HepG2 (cell line): ENCODE results near the gene BSN. TPM values are rescaled to one million over a fixed set of nuclear protein-coding genes. Genes with fewer than 3 reads are reported as not detected.

Experiments used
- ATAC-seq: fragments of 200-7000 bp; cut with Tn5 transposase; 3 replicates; pipeline ENCODE4 v1.9.1; 2020; ENCODE audit warnings: mild to moderate bottlenecking, moderate library complexity
- BruUV-seq: library from RNA; stranded (reverse); fragments of 400-500 nt; replicated peaks from 2 replicates; lab custom pipeline; 2021; lab: Mats Ljungman, UMichigan
- CTCF ChIA-PET: fragments of 300-600 bp; formaldehyde crosslinking; extraction: SDS; loops from one replicate; lab custom pipeline; 2021; ENCODE audit warnings: low total read pairs, inconsistent platforms, low intra/inter-chr PET ratio; lab: Yijun Ruan, JAX
- POLR2A ChIA-PET: fragments of 350-600 bp; sonication (Branson Sonifier 250); formaldehyde crosslinking; loops from one replicate; lab custom pipeline; 2020; ENCODE audit warnings: antibody characterized with exemption, inconsistent platforms; lab: Yijun Ruan, JAX
- DNase-seq: peaks from one replicate; pipeline ENCODE4 v3.0.0-alpha.2; 2015; ENCODE audit warnings: low spot score
- FAIRE-seq: peaks from 3 replicates; lab custom pipeline; 2011; peaks lifted over from hg19 to GRCh38; lab: Jason Lieb, UNC
- H2AFZ ChIP-seq: one replicate; pipeline ENCODE4 v1.6.1; 2011; ENCODE audit warnings: low read length, inconsistent platforms
- H3K27ac ChIP-seq: fragments of 300-600 bp; 3 replicates; pipeline ENCODE4 v1.8.0; 2011; ENCODE audit warnings: mixed run types, mild to moderate bottlenecking, mixed read lengths, low read length, inconsistent platforms; ENCODE audit not compliant: insufficient read depth; ENCODE audit errors: extremely low read length
- H3K27me3 ChIP-seq, 2 experiments: fragments of 200-600 bp in 1 of 2; 2 replicates in 1 of 2; 3 replicates in 1 of 2; pipeline versions ENCODE4 v1.6.0 to v1.8.0; 2011; ENCODE audit warnings: low read length in 2 of 2, mild to moderate bottlenecking in 2 of 2, moderate library complexity in 2 of 2, inconsistent platforms in 1 of 2; ENCODE audit not compliant: insufficient read depth in 2 of 2, control insufficient read depth in 1 of 2
- H3K36me3 ChIP-seq, 2 experiments: fragments of 200-600 bp in 1 of 2; replicated peaks in 1 of 2; 2 replicates in 1 of 2; 3 replicates in 1 of 2; pipeline versions ENCODE4 v1.5.1 to v1.8.0; 2011; ENCODE audit warnings: low read length in 2 of 2, inconsistent platforms in 1 of 2; ENCODE audit not compliant: insufficient read depth in 2 of 2, control insufficient read depth in 1 of 2
- H3K4me1 ChIP-seq: 2 replicates; pipeline ENCODE4 v1.5.1; 2012; ENCODE audit warnings: low read length, inconsistent platforms; ENCODE audit not compliant: insufficient read depth
- H3K4me2 ChIP-seq: 2 replicates; pipeline ENCODE4 v1.6.0; 2011; ENCODE audit warnings: low read depth, low read length, inconsistent platforms
- H3K4me3 ChIP-seq, 3 experiments: fragments of 200-600 bp in 1 of 3; sonication (generic), shearing (Covaris generic) in 1 of 3; replicated peaks in 1 of 3; 2 replicates each; pipeline ENCODE4 v1.5.1; 2011 to 2016; ENCODE audit warnings: low read length in 3 of 3, inconsistent platforms in 2 of 3, low read depth in 2 of 3, mild to moderate bottlenecking in 2 of 3, control low read depth in 1 of 3, mixed read lengths in 1 of 3; ENCODE audit not compliant: insufficient read depth in 1 of 3
- H3K79me2 ChIP-seq: one replicate; pipeline ENCODE4 v1.6.1; 2011; ENCODE audit warnings: low read length, inconsistent platforms; ENCODE audit not compliant: insufficient read depth
- H3K9ac ChIP-seq: 2 replicates; pipeline ENCODE4 v1.6.0; 2011; ENCODE audit warnings: mild to moderate bottlenecking, low read depth, low read length, inconsistent platforms; ENCODE audit not compliant: insufficient read depth
- H3K9me3 ChIP-seq: 2 replicates; pipeline ENCODE4 v1.5.1; 2012; ENCODE audit warnings: mild to moderate bottlenecking, low read length
- H4K20me1 ChIP-seq: 2 replicates; pipeline ENCODE4 v1.6.0; 2011; ENCODE audit warnings: inconsistent platforms, mild to moderate bottlenecking, low read length, moderate library complexity; ENCODE audit not compliant: insufficient read depth
- ARID4A ChIP-seq: sonication (generic); formaldehyde crosslinking; IDR thresholded peaks from 2 replicates; pipeline ENCODE4 v1.5.0; 2020; ENCODE audit warnings: mild to moderate bottlenecking, missing genetic modification reagents, borderline replicate concordance
- CAMTA2 ChIP-seq: sonication (generic); formaldehyde crosslinking; IDR thresholded peaks from 2 replicates; pipeline ENCODE4 v1.4.0; 2020; ENCODE audit warnings: mild to moderate bottlenecking, missing genetic modification reagents, borderline replicate concordance
- FOXA1 ChIP-seq, 2 experiments: fragments of 450-650 bp in 1 of 2; sonication (generic) in 1 of 2; formaldehyde crosslinking in 1 of 2; IDR thresholded peaks; 2 replicates each; pipeline versions ENCODE4 v1.4.0 to v1.6.1; 2016 to 2020; ENCODE audit warnings: missing genetic modification reagents in 1 of 2
- HNRNPK ChIP-seq: fragments of 200-400 bp; formaldehyde crosslinking; IDR thresholded peaks from 2 replicates; pipeline ENCODE4 v1.6.1; 2018; ENCODE audit warnings: low read length, low read depth, moderate library complexity, mild to moderate bottlenecking; ENCODE audit not compliant: poor library complexity, severe bottlenecking
- IRF2 ChIP-seq: IDR thresholded peaks from 2 replicates; pipeline ENCODE4 v1.6.1; 2018; ENCODE audit warnings: missing genetic modification reagents, missing compliant biosample characterization
- MEF2D ChIP-seq: sonication (generic); formaldehyde crosslinking; IDR thresholded peaks from 2 replicates; pipeline ENCODE4 v1.5.1; 2020; ENCODE audit warnings: mild to moderate bottlenecking, missing genetic modification reagents
- NFIB ChIP-seq: sonication (generic); formaldehyde crosslinking; IDR thresholded peaks from 2 replicates; pipeline ENCODE4 v1.9.0; 2021; ENCODE audit warnings: missing genetic modification reagents, mild to moderate bottlenecking, borderline replicate concordance
- PHF8 ChIP-seq: sonication (generic); formaldehyde crosslinking; IDR thresholded peaks from 2 replicates; pipeline ENCODE4 v1.5.0; 2020; ENCODE audit warnings: missing genetic modification reagents
- POGZ ChIP-seq: sonication (generic); formaldehyde crosslinking; IDR thresholded peaks from 2 replicates; pipeline ENCODE4 v1.4.0; 2020; ENCODE audit warnings: mild to moderate bottlenecking, missing genetic modification reagents
- REST ChIP-seq, 2 experiments: IDR thresholded peaks; 2 replicates each; pipeline ENCODE4 v1.6.1; 2011 to 2012; ENCODE audit warnings: low read length in 2 of 2, borderline replicate concordance in 1 of 2, low read depth in 1 of 2, mild to moderate bottlenecking in 1 of 2, moderate library complexity in 1 of 2
- ZBTB37 ChIP-seq: sonication (generic); formaldehyde crosslinking; IDR thresholded peaks from 2 replicates; pipeline ENCODE4 v1.4.0; 2020; ENCODE audit warnings: mild to moderate bottlenecking, missing genetic modification reagents
- ZBTB7B ChIP-seq: sonication (generic); formaldehyde crosslinking; IDR thresholded peaks from 2 replicates; pipeline ENCODE4 v1.4.0; 2020; ENCODE audit warnings: missing genetic modification reagents
- ZNF34 ChIP-seq: sonication (generic); formaldehyde crosslinking; IDR thresholded peaks from 2 replicates; pipeline ENCODE4 v1.4.0; 2020; ENCODE audit warnings: mild to moderate bottlenecking, missing genetic modification reagents, borderline replicate concordance
- ZNF615 ChIP-seq: sonication (generic); formaldehyde crosslinking; IDR thresholded peaks from 2 replicates; pipeline ENCODE4 v1.5.0; 2020; ENCODE audit warnings: mild to moderate bottlenecking, missing genetic modification reagents, borderline replicate concordance
- ZNF761 ChIP-seq: sonication (generic); formaldehyde crosslinking; conservative IDR thresholded peaks from 2 replicates; pipeline ENCODE4 v1.4.0; 2020; ENCODE audit warnings: mild to moderate bottlenecking, missing genetic modification reagents
- WGBS: methylation state at CpG from one replicate; pipeline ENCODE4 v1.1.6; 2017; ENCODE audit warnings: low lambda C conversion rate; 5-methylcytosine and 5-hydroxymethylcytosine counted together
- in situ Hi-C: cut with HindIII; loops from 2 replicates; pipeline ENCODE4 v1.10.0; 2017; ENCODE audit warnings: low pct_unique_long_range_greater_than_20kb; ENCODE audit not compliant: extremely low pct_ligation_motif_present
- intact Hi-C: fragments of 100-400 bp; cut with micrococcal nuclease; formaldehyde crosslinking; loops from one replicate; pipeline ENCODE4 v1.10.0; 2022; ENCODE audit not compliant: unreplicated experiment
- polyA plus RNA-seq, 8 experiments: library from polyadenylated mRNA; depleted of rRNA in 3 of 8; stranded (reverse) in 7 of 8; unstranded in 1 of 8; fragments of >200 nt; fragmentation: Illumina TruSeq in 4 of 8; extraction: Trizol in 4 of 8; gene quantifications; 2 replicates each; pipeline versions ENCODE4 v1.2.1 to v1.2.3, GENCODE V29; 2011 to 2016; ENCODE audit warnings: low read depth in 4 of 8, missing spikeins in 1 of 8, mixed read lengths in 1 of 8; ENCODE audit not compliant: insufficient read depth in 1 of 8
- total RNA-seq, 5 experiments: library from RNA; depleted of rRNA; stranded (reverse); fragments of >200 nt; fragmentation: Illumina TruSeq; extraction: Trizol; gene quantifications; 2 replicates each; pipeline ENCODE4 v1.2.3, GENCODE V29; 2016; ENCODE audit warnings: low read depth in 1 of 5

Gene BSN
- total and polyA plus RNA-seq, 2 of the 13 experiments (the other 11 are each of a cell fraction or from before 2014, with no cell fraction given) = 0.42 to 0.86 TPM

- Histone ChIP-seq H3K79me2 (no peaks in the 10 kb centered on the region), H3K27ac (no peak overlapping the region), H3K4me2 (no peak overlapping the region), H3K9me3 (no peaks in the 10 kb centered on the region), H2AFZ (no peak overlapping the region)
- ChIA-PET CTCF (no interaction called here), POLR2A (no interaction called here)
- no TSS peak for BruUV-seq
- in situ Hi-C loops = no loop called here
- intact Hi-C loops = no loop called here
- 93% methylated on average over 5 of the region's 5 CpGs for WGBS
- TF ChIP-seq ZNF761 (CRISPR knock-in tag) (no peak), MEF2D (CRISPR knock-in tag) (no peak), ZNF615 (CRISPR knock-in tag) (no peak), HNRNPK (no peak), REST (IDR thresholded peaks at IDR 0.05; ENCODE audit: borderline replicate concordance in 1 of 2, low read depth in 1 of 2, low read length in 2 of 2) (no peak), ZBTB7B (CRISPR knock-in tag) (no peak), ARID4A (CRISPR knock-in tag) (no peak), IRF2 (no peak), CAMTA2 (CRISPR knock-in tag) (no peak), POGZ (CRISPR knock-in tag) (no peak), NFIB (CRISPR knock-in tag) (no peak), FOXA1 (IDR thresholded peaks at IDR 0.05) (no peak), FOXA1 (CRISPR knock-in tag; IDR thresholded peaks at IDR 0.05) (no peak), PHF8 (no peak), ZBTB37 (CRISPR knock-in tag) (no peak), ZNF34 (CRISPR knock-in tag) (no peak)
- TF ChIP-seq, all 625 proteins: peak for 0
- FAIRE-seq = no peak
- DNase-seq = no peak
- Histone ChIP-seq H3K4me1 (no peaks in the 10 kb centered on the region), H3K36me3 (peaks cover 17 to 41% of the 10 kb centered on the region in 2 experiments; a peak in 4 of 5 replicates), H3K9ac (no peak overlapping the region), H3K4me3 (no peak overlapping the region), H3K27me3 (no peaks in the 10 kb centered on the region), H4K20me1 (no peaks in the 10 kb centered on the region)
- ATAC-seq = no peak
Observed at GRCh38 chr3:49530231-49530630, 24.0 kb upstream of the BSN start.
